ENCODE data around the gene PTPRD. TPM values are rescaled to one million over a fixed set of nuclear protein-coding genes. Genes with fewer than 3 reads are reported as not detected.

PTPRD gene
- total RNA-seq, 1 experiment from 2014 or later: not detected

GRCh38 chr9:8728910-8729309 lies 1883.9 kb downstream of the PTPRD start:
- Histone ChIP-seq H3K27me3 (ENCODE audit: control insufficient read depth, insufficient read depth, low read length) (no peaks in the 10 kb centered on the region), H3K36me3 (ENCODE audit: control insufficient read depth, insufficient read depth, low read length) (no peaks in the 10 kb centered on the region), H3K9me3 (ENCODE audit: control insufficient read depth, insufficient read depth, low read depth, low read length) (no peaks in the 10 kb centered on the region), H3K4me1 (ENCODE audit: control insufficient read depth, insufficient read depth, low read length) (no peaks in the 10 kb centered on the region), H3K27ac (ENCODE audit: low read length) (no peak overlapping the region), H3K4me3 (ENCODE audit: low read depth in 2 of 2, low read length in 2 of 2) (no peak overlapping the region)
- TF ChIP-seq TCF7L2 (IDR thresholded peaks at IDR 0.05; ENCODE audit: low read depth, low read length) (no peak), POLR2AphosphoS5 (IDR thresholded peaks at IDR 0.05; ENCODE audit: low read depth, low read length) (no peak), CTCF (IDR thresholded peaks at IDR 0.05) (no peak), REST (IDR thresholded peaks at IDR 0.05; ENCODE audit: insufficient read depth in 1 of 2, low read depth in 2 of 2, low read length in 1 of 2) (no peak), SIN3A (IDR thresholded peaks at IDR 0.05; ENCODE audit: borderline replicate concordance, insufficient read depth, low read depth, low read length) (no peak)
- intact Hi-C loops (cut with micrococcal nuclease; ENCODE audit: unreplicated experiment) (no loop called here), in situ Hi-C loops (cut with HindIII; ENCODE audit: low pct_unique_long_range_greater_than_20kb, low sequenced_read_pairs) (no loop called here)
- BruUV-seq (replicated peaks): no TSS peak
- ATAC-seq (no peak), DNase-seq (ENCODE audit: low read depth, low spot score) (no peak)
- ChIA-PET CTCF (no interaction called here), POLR2A (no interaction called here)

- no peak for TF ChIP-seq SIN3A (IDR thresholded peaks at IDR 0.05; ENCODE audit: borderline replicate concordance, insufficient read depth, low read depth, low read length)
- TF ChIP-seq REST (IDR thresholded peaks at IDR 0.05; ENCODE audit: insufficient read depth in 1 of 2, low read depth in 2 of 2, low read length in 1 of 2): no peak
- no peak for TF ChIP-seq POLR2AphosphoS5 (IDR thresholded peaks at IDR 0.05; ENCODE audit: low read depth, low read length)
- no peak for TF ChIP-seq CTCF (IDR thresholded peaks at IDR 0.05)
- TF ChIP-seq TCF7L2 (IDR thresholded peaks at IDR 0.05; ENCODE audit: low read depth, low read length): no peak
- ATAC-seq (no peak), DNase-seq (ENCODE audit: low read depth, low spot score) (no peak)
- H3K36me3 ChIP-seq (ENCODE audit: control insufficient read depth, insufficient read depth, low read length): no peaks in the 10 kb centered on the region
- in situ Hi-C loops (cut with HindIII; ENCODE audit: low pct_unique_long_range_greater_than_20kb, low sequenced_read_pairs) (no loop called here), intact Hi-C loops (cut with micrococcal nuclease; ENCODE audit: unreplicated experiment) (no loop called here)
- H3K27ac ChIP-seq (ENCODE audit: low read length): no peak overlapping the region
- H3K4me3 ChIP-seq (ENCODE audit: low read depth in 2 of 2, low read length in 2 of 2): no peak overlapping the region
- H3K4me1 ChIP-seq (ENCODE audit: control insufficient read depth, insufficient read depth, low read length): no peaks in the 10 kb centered on the region
- H3K27me3 ChIP-seq (ENCODE audit: control insufficient read depth, insufficient read depth, low read length): no peaks in the 10 kb centered on the region
- CTCF ChIA-PET: no interaction called here
- POLR2A ChIA-PET: no interaction called here
- H3K9me3 ChIP-seq (ENCODE audit: control insufficient read depth, insufficient read depth, low read depth, low read length): no peaks in the 10 kb centered on the region
- no TSS peak for BruUV-seq (replicated peaks)
Observed at GRCh38 chr9:8727191-8727590, 1885.6 kb downstream of the PTPRD start.
